H1 (cell line): ENCODE measurements around the gene SNRNP70. TPM values are rescaled to one million over a fixed set of nuclear protein-coding genes. Genes with fewer than 3 reads are reported as not detected.

Experiments
- CTCF ChIA-PET: fragments of 300-600 bp; sonication (Branson Sonifier 250); formaldehyde crosslinking; loops from one replicate; lab custom pipeline; 2021; ENCODE audit not compliant: partially characterized antibody; lab: Charles Lee
- POLR2A ChIA-PET: fragments of 300-600 bp; sonication (Branson Sonifier 250); formaldehyde crosslinking; loops from one replicate; lab custom pipeline; 2021; ENCODE audit warnings: inconsistent platforms; ENCODE audit not compliant: partially characterized antibody; lab: Charles Lee
- DNase-seq, 2 experiments: peaks; one replicate each; pipeline versions ENCODE4 v3.0.0 to v3.0.0-alpha.2; 2010 to 2022; ENCODE audit warnings: low spot score in 2 of 2, low read depth in 1 of 2, mixed read lengths in 1 of 2
- FAIRE-seq: peaks from 2 replicates; lab custom pipeline; 2011; peaks lifted over from hg19 to GRCh38; lab: Jason Lieb, UNC
- H2AFZ ChIP-seq: 2 replicates; pipeline ENCODE4 v1.8.1; 2012; ENCODE audit warnings: low read length, inconsistent platforms
- H2AK5ac ChIP-seq: 2 replicates; pipeline ENCODE4 v1.6.1; 2013; ENCODE audit warnings: low read depth, low read length
- H2BK120ac ChIP-seq: replicated peaks from 2 replicates; pipeline ENCODE3; 2013; ENCODE audit warnings: low read depth, low read length, inconsistent platforms
- H2BK12ac ChIP-seq: 2 replicates; pipeline ENCODE4 v1.6.1; 2013; ENCODE audit warnings: low read depth, low read length
- H2BK15ac ChIP-seq: 2 replicates; pipeline ENCODE4 v1.6.1; 2013; ENCODE audit warnings: low read length
- H2BK20ac ChIP-seq: 2 replicates; pipeline ENCODE4 v1.6.1; 2013; ENCODE audit warnings: low read length
- H2BK5ac ChIP-seq: 2 replicates; pipeline ENCODE4 v1.6.1; 2013; ENCODE audit warnings: low read depth, low read length
- H3K14ac ChIP-seq: 2 replicates; pipeline ENCODE4 v1.6.1; 2013; ENCODE audit warnings: inconsistent platforms; ENCODE audit not compliant: insufficient read length
- H3K18ac ChIP-seq: 2 replicates; pipeline ENCODE4 v1.6.1; 2013; ENCODE audit warnings: low read length; ENCODE audit errors: extremely low read depth
- H3K23ac ChIP-seq: 2 replicates; pipeline ENCODE4 v1.6.1; 2013; ENCODE audit warnings: inconsistent platforms; ENCODE audit not compliant: insufficient read length
- H3K23me2 ChIP-seq: 2 replicates; pipeline ENCODE4 v1.6.1; 2013; ENCODE audit warnings: low read depth, low read length
- H3K27ac ChIP-seq: 2 replicates; pipeline ENCODE4 v1.6.1; 2011; ENCODE audit warnings: low read depth, low read length, inconsistent platforms
- H3K27me3 ChIP-seq, 4 experiments: replicated peaks in 1 of 4; 1 replicate in 1 of 4; 2 replicates in 3 of 4; pipeline versions ENCODE4 v1.6.1 to v1.8.1; 2011 to 2013; ENCODE audit warnings: low read length in 3 of 4, mild to moderate bottlenecking in 3 of 4, inconsistent platforms in 2 of 4, mixed read lengths in 2 of 4, moderate library complexity in 1 of 4; ENCODE audit not compliant: control insufficient read depth in 3 of 4, insufficient read depth in 3 of 4; ENCODE audit errors: extremely low read depth in 1 of 4
- H3K36me3 ChIP-seq, 4 experiments: 2 replicates each; pipeline versions ENCODE4 v1.6.1 to v1.8.1; 2011 to 2013; ENCODE audit warnings: mild to moderate bottlenecking in 4 of 4, low read length in 3 of 4, moderate library complexity in 2 of 4, control low read depth in 1 of 4, inconsistent platforms in 1 of 4; ENCODE audit not compliant: insufficient read depth in 4 of 4, control insufficient read depth in 2 of 4
- H3K4ac ChIP-seq: replicated peaks from 2 replicates; pipeline ENCODE3; 2013; ENCODE audit warnings: low read length, low read depth, mixed read lengths, inconsistent platforms; ENCODE audit not compliant: insufficient read length
- H3K4me1 ChIP-seq, 4 experiments: replicated peaks in 1 of 4; 1 replicate in 1 of 4; 2 replicates in 3 of 4; pipeline versions ENCODE4 v1.6.1 to v1.8.1; 2011 to 2013; ENCODE audit warnings: low read length in 3 of 4, inconsistent platforms in 2 of 4, mixed read lengths in 1 of 4; ENCODE audit not compliant: insufficient read depth in 4 of 4, control insufficient read depth in 3 of 4
- H3K4me2 ChIP-seq, 2 experiments: 2 replicates each; pipeline versions ENCODE4 v1.6.1 to v1.8.1; 2011 to 2013; ENCODE audit warnings: low read depth in 2 of 2, low read length in 2 of 2, control low read depth in 1 of 2, inconsistent platforms in 1 of 2, mild to moderate bottlenecking in 1 of 2; ENCODE audit not compliant: insufficient read depth in 1 of 2
- H3K4me3 ChIP-seq, 4 experiments: fragments of 200-600, 300-600 bp in 1 of 4; sonication (generic), shearing (Covaris generic), sonication (Bioruptor Twin) in 1 of 4; 2 replicates each; pipeline versions ENCODE4 v1.5.1 to v1.8.1; 2011 to 2016; ENCODE audit warnings: low read length in 4 of 4, low read depth in 3 of 4, control low read depth in 2 of 4, inconsistent platforms in 2 of 4, mild to moderate bottlenecking in 2 of 4, mixed read lengths in 1 of 4, moderate library complexity in 1 of 4; ENCODE audit not compliant: insufficient read depth in 2 of 4; ENCODE audit errors: extremely low read depth in 1 of 4
- H3K56ac ChIP-seq: replicated peaks from 2 replicates; pipeline ENCODE3; 2013; ENCODE audit warnings: low read depth, mild to moderate bottlenecking, mixed read lengths, low read length, inconsistent platforms; ENCODE audit not compliant: insufficient read length
- H3K79me1 ChIP-seq: 2 replicates; pipeline ENCODE4 v1.6.1; 2013; ENCODE audit warnings: low read depth, low read length, control low read depth
- H3K79me2 ChIP-seq, 2 experiments: 2 replicates each; pipeline versions ENCODE4 v1.6.1 to v1.8.1; 2012 to 2013; ENCODE audit warnings: low read length in 2 of 2, mild to moderate bottlenecking in 2 of 2, inconsistent platforms in 1 of 2; ENCODE audit not compliant: insufficient read depth in 2 of 2, control insufficient read depth in 1 of 2
- H3K9ac ChIP-seq, 4 experiments: replicated peaks in 1 of 4; 1 replicate in 1 of 4; 2 replicates in 3 of 4; pipeline versions ENCODE4 v1.6.1 to v1.8.1; 2011 to 2013; ENCODE audit warnings: low read depth in 3 of 4, low read length in 3 of 4, control low read depth in 2 of 4, mild to moderate bottlenecking in 2 of 4, moderate library complexity in 2 of 4, inconsistent platforms in 1 of 4; ENCODE audit errors: extremely low read depth in 1 of 4
- H3K9me3 ChIP-seq, 2 experiments: 2 replicates each; pipeline versions ENCODE4 v1.6.1 to v1.8.1; 2012 to 2013; ENCODE audit warnings: mild to moderate bottlenecking in 2 of 2, moderate library complexity in 2 of 2, control low read depth in 1 of 2, inconsistent platforms in 1 of 2, low read depth in 1 of 2, low read length in 1 of 2, mixed read lengths in 1 of 2; ENCODE audit not compliant: insufficient read depth in 2 of 2
- H4K20me1 ChIP-seq, 2 experiments: replicated peaks in 1 of 2; 2 replicates each; pipeline versions ENCODE3 to v1.8.1; 2011 to 2013; ENCODE audit warnings: inconsistent platforms in 2 of 2, low read length in 2 of 2, mild to moderate bottlenecking in 1 of 2; ENCODE audit not compliant: insufficient read depth in 2 of 2, control insufficient read depth in 1 of 2
- H4K5ac ChIP-seq: 2 replicates; pipeline ENCODE4 v1.6.1; 2013; ENCODE audit warnings: low read length, low read depth, mixed read lengths, inconsistent platforms; ENCODE audit not compliant: insufficient read length
- H4K8ac ChIP-seq: 2 replicates; pipeline ENCODE4 v1.8.0; 2013; ENCODE audit warnings: mild to moderate bottlenecking, moderate library complexity, low read length, inconsistent platforms; ENCODE audit not compliant: insufficient read depth; ENCODE audit errors: extremely low read depth
- H4K91ac ChIP-seq: replicated peaks from 2 replicates; pipeline ENCODE3; 2013; ENCODE audit warnings: low read length, mixed read lengths, inconsistent platforms; ENCODE audit not compliant: insufficient read length
- ASH2L ChIP-seq: fragments of 200-600, 300-600 bp; sonication (generic); IDR thresholded peaks from one replicate; pipeline ENCODE4 v1.7.1; 2017; ENCODE audit warnings: low read length
- CBX8 ChIP-seq: fragments of 300-800, 300-1000 bp; sonication (generic); IDR thresholded peaks from 2 replicates; pipeline ENCODE4 v1.7.1; 2016; ENCODE audit warnings: low read depth, low read length, borderline replicate concordance
- CHD1 ChIP-seq: IDR thresholded peaks from 2 replicates; pipeline ENCODE4 v1.6.1; 2012; ENCODE audit warnings: low read depth, low read length, improper control_type of control experiment
- EGR1 ChIP-seq: IDR thresholded peaks from 2 replicates; pipeline ENCODE4 v1.6.1; 2011; ENCODE audit warnings: low read depth, low read length, borderline replicate concordance
- GTF2F1 ChIP-seq: IDR thresholded peaks from 2 replicates; pipeline ENCODE4 v1.6.1; 2012; ENCODE audit warnings: low read depth, low read length, improper control_type of control experiment, borderline replicate concordance
- HDAC2 ChIP-seq, 2 experiments: fragments of 300-600 bp in 1 of 2; sonication (generic) in 1 of 2; IDR thresholded peaks; 2 replicates each; pipeline ENCODE4 v1.6.1; 2011 to 2012; ENCODE audit warnings: low read depth in 2 of 2, low read length in 2 of 2, mild to moderate bottlenecking in 2 of 2, moderate library complexity in 2 of 2, borderline replicate concordance in 1 of 2, inconsistent platforms in 1 of 2
- RBBP5 ChIP-seq: IDR thresholded peaks from 2 replicates; pipeline ENCODE4 v1.7.1; 2012; ENCODE audit warnings: low read depth, mild to moderate bottlenecking, inconsistent platforms, low read length, moderate library complexity, borderline replicate concordance
- RNF2 ChIP-seq: fragments of 200-900, 300-1000 bp; sonication (generic); IDR thresholded peaks from 2 replicates; pipeline ENCODE4 v1.7.1; 2016; ENCODE audit warnings: borderline replicate concordance, low read depth, mild to moderate bottlenecking, antibody characterized with exemption, low read length; ENCODE audit not compliant: poor library complexity, severe bottlenecking; ENCODE audit errors: missing control alignments
- SIRT6 ChIP-seq: IDR thresholded peaks from one replicate; pipeline ENCODE4 v1.7.1; 2012; ENCODE audit warnings: low read length, inconsistent platforms
- TAF1 ChIP-seq: IDR thresholded peaks from 2 replicates; pipeline ENCODE4 v1.6.1; 2011; ENCODE audit warnings: mild to moderate bottlenecking, low read depth, low read length
- TAF7 ChIP-seq: optimal IDR thresholded peaks from 2 replicates; pipeline ENCODE3; 2011; ENCODE audit warnings: low read depth, mild to moderate bottlenecking, inconsistent platforms, low read length, moderate library complexity, borderline replicate concordance
- TCF12 ChIP-seq: IDR thresholded peaks from 2 replicates; pipeline ENCODE4 v1.6.1; 2011; ENCODE audit warnings: low read depth, mild to moderate bottlenecking, low read length
- WGBS, 2 experiments: shearing (Covaris generic) in 1 of 2; methylation state at CpG; one replicate each; pipeline versions ENCODE4 v1.1.6 to v1.1.7; 2013 to 2015; ENCODE audit warnings: low lambda C conversion rate in 2 of 2, mixed read lengths in 2 of 2, inconsistent platforms in 1 of 2, low coverage in 1 of 2, missing lambda C conversion rate in 1 of 2; ENCODE audit not compliant: insufficient replicate concordance in 2 of 2, insufficient coverage in 1 of 2, insufficient read length in 1 of 2; ENCODE audit errors: extremely low coverage in 1 of 2, missing lambda C conversion rate in 1 of 2; 5-methylcytosine and 5-hydroxymethylcytosine counted together
- polyA plus RNA-seq, 7 experiments: library from polyadenylated mRNA; depleted of rRNA in 3 of 7; stranded (reverse) in 5 of 7; unstranded in 2 of 7; fragments of >200 nt in 5 of 7; fragments of 200-250 nt in 2 of 7; gene quantifications; 1 replicate in 5 of 7; 2 replicates in 1 of 7; 4 replicates in 1 of 7; pipeline versions ENCODE4 v1.2.1 to v1.2.3, GENCODE V29; 2011 to 2013; ENCODE audit warnings: missing spikeins in 2 of 7, mixed read lengths in 2 of 7
- total RNA-seq: library from RNA; stranded (reverse); fragmentation: NEBNext Ultra II Directional; extraction: Animal tissue kit (Norgen Biotek cat#: 25700); gene quantifications from 2 replicates; pipeline ENCODE4 v1.2.1, GENCODE V29; 2021

The SNRNP70 gene
- total and polyA plus RNA-seq, 2 of the 8 experiments (the other 6 are each of a cell fraction or from before 2014, with no cell fraction given) = 231 to 235 TPM

GRCh38 chr19:49135686-49136085 lies 50.4 kb downstream of the SNRNP70 start:
- Histone ChIP-seq H3K4ac (no peak overlapping the region), H4K91ac (peak overlapping the region; percentile 74), H3K79me2 (no peaks in the 10 kb centered on the region), H3K18ac (no peak overlapping the region; the same call in 1 of the 2 replicates), H3K4me2 (no peak overlapping the region), H3K4me1 (peaks cover 4 to 12% (median 7%) of the 10 kb centered on the region in 4 experiments; a peak in 6 of 7 replicates), H3K23me2 (peaks cover 4% of the 10 kb centered on the region; the same call in 1 of the 2 replicates), H3K27me3 (no peaks in the 10 kb centered on the region), H3K56ac (peak overlapping the region; percentile 46), H2BK20ac (no peak overlapping the region), H2AFZ (no peak overlapping the region), H4K5ac (peak overlapping the region; percentile 15), H3K36me3 (peaks cover 0 to 5% (median 2%) of the 10 kb centered on the region in 4 experiments; a peak in 2 of 8 replicates), H3K79me1 (no peaks in the 10 kb centered on the region), H2BK120ac (no peak overlapping the region), H2BK5ac (no peak overlapping the region), H2BK12ac (peak overlapping the region; percentile 39; the same call in 1 of the 2 replicates), H3K14ac (no peak overlapping the region), H2AK5ac (no peak overlapping the region), H3K9me3 (no peaks in the 10 kb centered on the region), H3K23ac (no peak overlapping the region), H4K20me1 (peaks cover 0 to 1% of the 10 kb centered on the region in 2 experiments), H3K9ac (no peak overlapping the region), H3K4me3 (no peak overlapping the region), H2BK15ac (no peak overlapping the region), H3K27ac (no peak overlapping the region; the same call in 1 of the 2 replicates), H4K8ac (peak overlapping the region; percentile 68; the same call in 1 of the 2 replicates)
- CTCF ChIA-PET = interaction anchor here (0.6 to 9.7 kb wide), 6 partner anchors 9 to 988 kb away, joined by 4 to 99 read pairs (median 8); no protein-coding TSS in a partner anchor
- DNase-seq (no peak), FAIRE-seq (no peak)
- WGBS, 2 experiments = 89% methylated on average over 5 of the region's 5 CpGs; no CpG with 5 or more reads in 1 of the 2 experiments
- POLR2A ChIA-PET = interaction anchor here (0.5 to 5.8 kb wide), 4 partner anchors 11 to 26 kb away, joined by 3 to 47 read pairs (median 6); no protein-coding TSS in a partner anchor
- TF ChIP-seq EGR1 = no peak
- TF ChIP-seq HDAC2 (IDR thresholded peaks at IDR 0.05; ENCODE audit: borderline replicate concordance in 1 of 2, low read depth in 2 of 2, low read length in 2 of 2) = no peak
- TF ChIP-seq SIRT6 = no peak
- no peak for TF ChIP-seq CHD1
- no peak for TF ChIP-seq RNF2
- no peak for TF ChIP-seq ASH2L
- TF ChIP-seq TAF7 = no peak
- no peak for TF ChIP-seq TCF12
- no peak for TF ChIP-seq RBBP5
- no peak for TF ChIP-seq GTF2F1
- no peak for TF ChIP-seq CBX8
- TF ChIP-seq TAF1 = no peak
